ENCODE data around the gene PARD3. TPM values are rescaled to one million over a fixed set of nuclear protein-coding genes. Genes with fewer than 3 reads are reported as not detected.

PARD3 gene
- total RNA-seq, 1 donor from 2014 or later: 35.4 TPM

GRCh38 chr10:34147641-34148304 is 667.3 kb downstream of the PARD3 start:
- Mint-ChIP-seq H3K27ac (ENCODE audit: unreplicated experiment) (no peak overlapping the region), H3K27me3 (ENCODE audit: low read depth, unreplicated experiment) (no peaks in the 10 kb centered on the region), H3K4me3 (ENCODE audit: unreplicated experiment) (no peak overlapping the region), H3K4me1 (ENCODE audit: low read depth, unreplicated experiment) (peaks cover 12% of the 10 kb centered on the region), H3K9me3 (ENCODE audit: unreplicated experiment) (no peaks in the 10 kb centered on the region), H3K36me3 (ENCODE audit: low read depth, unreplicated experiment) (no peaks in the 10 kb centered on the region)
- Histone ChIP-seq H2AFZ (ENCODE audit: low read depth, low read length) (no peak overlapping the region), H3K27me3 (ENCODE audit: insufficient read depth, low read length) (no peaks in the 10 kb centered on the region), H3K9ac (ENCODE audit: low read length) (no peak overlapping the region), H4K20me1 (ENCODE audit: insufficient read depth, low read length) (no peaks in the 10 kb centered on the region), H3K36me3 (ENCODE audit: insufficient read depth, low read length) (no peaks in the 10 kb centered on the region), H3K27ac (ENCODE audit: low read depth, low read length) (no peak overlapping the region), H3K4me3 (ENCODE audit: insufficient read depth, low read depth, low read length) (no peak overlapping the region), H3K9me3 (ENCODE audit: insufficient read depth, low read depth, low read length) (no peaks in the 10 kb centered on the region), H3K4me1 (ENCODE audit: insufficient read depth, low read length) (no peaks in the 10 kb centered on the region), H3K79me2 (ENCODE audit: insufficient read depth, low read length) (no peaks in the 10 kb centered on the region), H3K4me2 (ENCODE audit: low read length) (no peak overlapping the region)
- FAIRE-seq: no peak
- TF ChIP-seq CTCF (IDR thresholded peaks at IDR 0.05; ENCODE audit: insufficient read depth, low read depth, low read length): no peak
- TF ChIP-seq EZH2 (IDR thresholded peaks at IDR 0.05; ENCODE audit: insufficient read depth, low read length): no peak
- no peak for DNase-seq (ENCODE audit: low read depth)

- H3K27ac ChIP-seq (ENCODE audit: low read depth, low read length): no peak overlapping the region
- Mint-ChIP-seq H3K4me1 (ENCODE audit: low read depth, unreplicated experiment) (peaks cover 12% of the 10 kb centered on the region), H3K9me3 (ENCODE audit: unreplicated experiment) (no peaks in the 10 kb centered on the region), H3K27ac (ENCODE audit: unreplicated experiment) (peak overlapping the region; percentile 89), H3K4me3 (ENCODE audit: unreplicated experiment) (peak overlapping the region; percentile 22), H3K27me3 (ENCODE audit: low read depth, unreplicated experiment) (no peaks in the 10 kb centered on the region), H3K36me3 (ENCODE audit: low read depth, unreplicated experiment) (no peaks in the 10 kb centered on the region)
- H4K20me1 ChIP-seq (ENCODE audit: insufficient read depth, low read length): no peaks in the 10 kb centered on the region
- DNase-seq (ENCODE audit: low read depth) (peak; percentile 60), FAIRE-seq (no peak)
- H3K36me3 ChIP-seq (ENCODE audit: insufficient read depth, low read length): no peaks in the 10 kb centered on the region
- H3K9ac ChIP-seq (ENCODE audit: low read length): no peak overlapping the region
- H3K79me2 ChIP-seq (ENCODE audit: insufficient read depth, low read length): no peaks in the 10 kb centered on the region
- peak overlapping the region; percentile 17 for H3K4me2 ChIP-seq (ENCODE audit: low read length)
- no peak overlapping the region for H2AFZ ChIP-seq (ENCODE audit: low read depth, low read length)
- H3K4me3 ChIP-seq (ENCODE audit: insufficient read depth, low read depth, low read length): no peak overlapping the region
- H3K4me1 ChIP-seq (ENCODE audit: insufficient read depth, low read length): no peaks in the 10 kb centered on the region
- H3K9me3 ChIP-seq (ENCODE audit: insufficient read depth, low read depth, low read length): no peaks in the 10 kb centered on the region
- H3K27me3 ChIP-seq (ENCODE audit: insufficient read depth, low read length): no peaks in the 10 kb centered on the region
- no peak for TF ChIP-seq EZH2 (IDR thresholded peaks at IDR 0.05; ENCODE audit: insufficient read depth, low read length)
- TF ChIP-seq CTCF (IDR thresholded peaks at IDR 0.05; ENCODE audit: insufficient read depth, low read depth, low read length): no peak
Measured at GRCh38 chr10:34145715-34146114, 669.4 kb downstream of the PARD3 start.

- no peaks in the 10 kb centered on the region for H3K27me3 ChIP-seq (ENCODE audit: insufficient read depth, low read length)
- H3K9me3 Mint-ChIP-seq (ENCODE audit: unreplicated experiment): no peaks in the 10 kb centered on the region
- H3K9ac ChIP-seq (ENCODE audit: low read length): no peak overlapping the region
- no peak overlapping the region for H3K27ac Mint-ChIP-seq (ENCODE audit: unreplicated experiment)
- H3K4me3 Mint-ChIP-seq (ENCODE audit: unreplicated experiment): no peak overlapping the region
- FAIRE-seq (no peak), DNase-seq (ENCODE audit: low read depth) (no peak)
- no peaks in the 10 kb centered on the region for H3K36me3 ChIP-seq (ENCODE audit: insufficient read depth, low read length)
- no peaks in the 10 kb centered on the region for H3K27me3 Mint-ChIP-seq (ENCODE audit: low read depth, unreplicated experiment)
- no peaks in the 10 kb centered on the region for H3K36me3 Mint-ChIP-seq (ENCODE audit: low read depth, unreplicated experiment)
- no peaks in the 10 kb centered on the region for H4K20me1 ChIP-seq (ENCODE audit: insufficient read depth, low read length)
- no peaks in the 10 kb centered on the region for H3K9me3 ChIP-seq (ENCODE audit: insufficient read depth, low read depth, low read length)
- H3K4me1 Mint-ChIP-seq (ENCODE audit: low read depth, unreplicated experiment): peaks cover 18% of the 10 kb centered on the region
- no peak for TF ChIP-seq EZH2 (IDR thresholded peaks at IDR 0.05; ENCODE audit: insufficient read depth, low read length)
- no peak for TF ChIP-seq CTCF (IDR thresholded peaks at IDR 0.05; ENCODE audit: insufficient read depth, low read depth, low read length)
- H3K4me2 ChIP-seq (ENCODE audit: low read length): no peak overlapping the region
- no peak overlapping the region for H3K4me3 ChIP-seq (ENCODE audit: insufficient read depth, low read depth, low read length)
- H3K27ac ChIP-seq (ENCODE audit: low read depth, low read length): no peak overlapping the region
- no peaks in the 10 kb centered on the region for H3K79me2 ChIP-seq (ENCODE audit: insufficient read depth, low read length)
- no peak overlapping the region for H2AFZ ChIP-seq (ENCODE audit: low read depth, low read length)
- no peaks in the 10 kb centered on the region for H3K4me1 ChIP-seq (ENCODE audit: insufficient read depth, low read length)
Measured at GRCh38 chr10:34143466-34143865, 671.6 kb downstream of the PARD3 start.

Measured in astrocyte (in vitro differentiated cells and primary cell).